ENCODE results near the gene ARHGAP44. TPM values are rescaled to one million over a fixed set of nuclear protein-coding genes. Genes with fewer than 3 reads are reported as not detected.

The ARHGAP44 gene
- total and polyA plus RNA-seq, 2 of the 4 experiments (the other 2 are of a cell fraction): 0.54 to 1.0 TPM

- Histone ChIP-seq H3K4me1 (ENCODE audit: control insufficient read depth, insufficient read depth, low read length) (no peaks in the 10 kb centered on the region), H3K4me3 (ENCODE audit: insufficient read depth, low read depth, low read length) (no peak overlapping the region), H2BK15ac (ENCODE audit: low read depth, low read length) (no peak overlapping the region), H3K9me1 (ENCODE audit: insufficient read depth, low read length) (no peaks in the 10 kb centered on the region), H3K9ac (ENCODE audit: low read depth, low read length) (no peak overlapping the region), H3K4me2 (ENCODE audit: low read depth, low read length) (no peak overlapping the region), H2BK20ac (ENCODE audit: low read depth, low read length) (no peak overlapping the region), H4K8ac (ENCODE audit: low read depth in 2 of 2, low read length in 2 of 2) (no peak overlapping the region), H3K79me1 (ENCODE audit: low read depth in 1 of 2, low read length in 2 of 2) (no peaks in the 10 kb centered on the region), H4K91ac (ENCODE audit: insufficient read depth, low read depth, low read length) (no peak overlapping the region), H3K14ac (replicated peaks; ENCODE audit: low read depth, low read length) (no peak overlapping the region), H2BK5ac (ENCODE audit: low read depth, low read length, poor library complexity, severe bottlenecking) (no peak overlapping the region), H3K36me3 (ENCODE audit: control insufficient read depth, insufficient read depth, low read length) (no peaks in the 10 kb centered on the region), H3K18ac (ENCODE audit: low read depth, low read length) (no peak overlapping the region), H3K27ac (ENCODE audit: insufficient read depth, low read length) (no peak overlapping the region), H3K4ac (ENCODE audit: low read depth, low read length) (no peak overlapping the region), H3K56ac (ENCODE audit: extremely low read depth, insufficient read depth, low read length) (no peak overlapping the region), H3K27me3 (ENCODE audit: control insufficient read depth, insufficient read depth, low read length) (no peaks in the 10 kb centered on the region), H3K9me3 (ENCODE audit: control insufficient read depth, insufficient read depth, low read length) (no peaks in the 10 kb centered on the region), H2AFZ (replicated peaks; ENCODE audit: low read length, poor library complexity) (no peak overlapping the region), H2AK9ac (replicated peaks; ENCODE audit: low read depth, low read length, poor library complexity) (no peak overlapping the region), H4K20me1 (ENCODE audit: insufficient read depth, low read length) (no peaks in the 10 kb centered on the region), H4K5ac (ENCODE audit: low read depth, low read length) (no peak overlapping the region), H3K23ac (ENCODE audit: low read depth, low read length) (no peak overlapping the region), H2AK5ac (ENCODE audit: low read depth, low read length) (no peak overlapping the region), H2BK120ac (ENCODE audit: low read depth, low read length) (no peak overlapping the region)
- DNase-seq (no peak), ATAC-seq (ENCODE audit: low read depth) (no peak)
- WGBS, 2 experiments (ENCODE audit: extremely low coverage in 2 of 2, insufficient read length in 1 of 2): no CpG with 5 or more reads among the region's 2 CpGs
- CTCF ChIA-PET: no interaction called here
- dilution Hi-C loops (cut with HindIII; ENCODE audit: low sequenced_read_pairs, unreplicated experiment): no loop called here
- in situ Hi-C loops (cut with MboI; ENCODE audit: low sequenced_read_pairs): no loop called here
- no TSS peak for BruUV-seq (replicated peaks)
- intact Hi-C loops (cut with micrococcal nuclease): no loop called here
- POLR2A ChIA-PET (ENCODE audit: unreplicated experiment): no interaction called here
- TF ChIP-seq, protein P1, sequence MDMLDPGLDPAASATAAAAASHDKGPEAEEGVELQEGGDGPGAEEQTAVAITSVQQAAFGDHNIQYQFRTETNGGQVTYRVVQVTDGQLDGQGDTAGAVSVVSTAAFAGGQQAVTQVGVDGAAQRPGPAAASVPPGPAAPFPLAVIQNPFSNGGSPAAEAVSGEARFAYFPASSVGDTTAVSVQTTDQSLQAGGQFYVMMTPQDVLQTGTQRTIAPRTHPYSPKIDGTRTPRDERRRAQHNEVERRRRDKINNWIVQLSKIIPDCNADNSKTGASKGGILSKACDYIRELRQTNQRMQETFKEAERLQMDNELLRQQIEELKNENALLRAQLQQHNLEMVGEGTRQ (IDR thresholded peaks at IDR 0.05; ENCODE audit: low read depth, low read length): no peak
- TF ChIP-seq CEBPB (IDR thresholded peaks at IDR 0.05; ENCODE audit: low read depth, low read length): no peak
- no peak for TF ChIP-seq RAD21 (IDR thresholded peaks at IDR 0.05; ENCODE audit: low read length)
- TF ChIP-seq RFX5 (IDR thresholded peaks at IDR 0.05; ENCODE audit: low read depth, low read length): no peak
- TF ChIP-seq CHD1 (IDR thresholded peaks at IDR 0.05; ENCODE audit: low read depth, low read length): no peak
- TF ChIP-seq, protein P2, sequence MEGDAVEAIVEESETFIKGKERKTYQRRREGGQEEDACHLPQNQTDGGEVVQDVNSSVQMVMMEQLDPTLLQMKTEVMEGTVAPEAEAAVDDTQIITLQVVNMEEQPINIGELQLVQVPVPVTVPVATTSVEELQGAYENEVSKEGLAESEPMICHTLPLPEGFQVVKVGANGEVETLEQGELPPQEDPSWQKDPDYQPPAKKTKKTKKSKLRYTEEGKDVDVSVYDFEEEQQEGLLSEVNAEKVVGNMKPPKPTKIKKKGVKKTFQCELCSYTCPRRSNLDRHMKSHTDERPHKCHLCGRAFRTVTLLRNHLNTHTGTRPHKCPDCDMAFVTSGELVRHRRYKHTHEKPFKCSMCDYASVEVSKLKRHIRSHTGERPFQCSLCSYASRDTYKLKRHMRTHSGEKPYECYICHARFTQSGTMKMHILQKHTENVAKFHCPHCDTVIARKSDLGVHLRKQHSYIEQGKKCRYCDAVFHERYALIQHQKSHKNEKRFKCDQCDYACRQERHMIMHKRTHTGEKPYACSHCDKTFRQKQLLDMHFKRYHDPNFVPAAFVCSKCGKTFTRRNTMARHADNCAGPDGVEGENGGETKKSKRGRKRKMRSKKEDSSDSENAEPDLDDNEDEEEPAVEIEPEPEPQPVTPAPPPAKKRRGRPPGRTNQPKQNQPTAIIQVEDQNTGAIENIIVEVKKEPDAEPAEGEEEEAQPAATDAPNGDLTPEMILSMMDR (conservative IDR thresholded peaks at IDR 0.05; ENCODE audit: low read depth, low read length): no peak
- no peak for TF ChIP-seq BHLHE40 (IDR thresholded peaks at IDR 0.05; ENCODE audit: low read depth, low read length)
- no peak for TF ChIP-seq MAFK (IDR thresholded peaks at IDR 0.05; ENCODE audit: low read depth, low read length)
- TF ChIP-seq MXI1 (IDR thresholded peaks at IDR 0.05; ENCODE audit: borderline replicate concordance, low read depth, low read length): no peak
- TF ChIP-seq POLR2A (IDR thresholded peaks at IDR 0.05; ENCODE audit: low read depth, low read length): no peak
- TF ChIP-seq NFE2L2 (IDR thresholded peaks at IDR 0.05; ENCODE audit: low read depth, low read length): no peak
- TF ChIP-seq FOS (IDR thresholded peaks at IDR 0.05; ENCODE audit: low read depth, low read length): no peak
Observed at GRCh38 chr17:12853921-12854320, 64.6 kb downstream of the ARHGAP44 start.

Measured in IMR-90 (cell line).